ENCODE data around the gene SPTBN5.
"Not testable (repeated sequence)": the region's sequence is repeated elsewhere in the genome, so short reads cannot be mapped to it uniquely, and the experiment has no call there.

The SPTBN5 gene

DNA sequence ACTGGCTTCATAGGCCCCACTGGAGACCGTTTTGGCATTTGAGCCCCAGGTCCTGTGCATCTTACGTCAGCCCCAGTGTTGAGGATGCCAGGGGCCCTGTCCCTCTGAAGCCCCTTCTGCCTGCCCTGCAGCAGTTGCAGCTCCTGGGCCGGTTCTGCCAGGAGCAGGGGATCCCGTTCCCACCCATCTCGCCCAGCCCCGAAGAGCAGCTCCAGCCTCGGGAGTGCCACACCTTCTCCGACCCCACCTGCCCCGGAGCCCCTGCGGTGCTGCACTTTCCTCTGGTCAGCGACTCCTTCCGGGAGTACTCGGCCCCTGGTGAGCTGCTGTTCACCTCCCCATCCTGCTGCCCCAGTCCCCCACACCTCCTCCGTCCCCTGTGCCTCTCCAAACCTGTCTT lies 46.6 kb downstream of the SPTBN5 start:
- no peak for DNase-seq (ENCODE audit: low read depth)

DNA sequence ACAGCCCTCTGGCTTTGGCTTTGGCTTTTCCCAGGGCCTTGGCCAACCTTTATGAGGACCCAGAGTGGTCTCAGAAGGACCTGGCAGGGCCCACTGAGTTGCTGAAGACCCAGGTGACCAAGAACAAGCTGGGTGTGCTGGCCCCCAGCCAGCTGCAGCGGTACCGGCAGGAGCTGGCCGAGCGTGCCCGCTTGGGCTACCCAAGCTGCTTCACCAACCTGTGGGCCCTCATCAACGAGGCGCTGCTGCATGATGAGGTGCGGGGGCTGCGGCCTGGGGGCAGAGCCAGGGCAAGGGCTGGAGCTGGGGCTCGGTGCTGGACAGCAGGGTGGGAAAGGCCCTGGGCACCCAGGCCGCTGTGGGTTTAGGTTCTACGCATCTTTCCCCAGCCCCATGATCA lies 49.0 kb downstream of the SPTBN5 start:
- DNase-seq (ENCODE audit: low read depth) = no peak

DNA sequence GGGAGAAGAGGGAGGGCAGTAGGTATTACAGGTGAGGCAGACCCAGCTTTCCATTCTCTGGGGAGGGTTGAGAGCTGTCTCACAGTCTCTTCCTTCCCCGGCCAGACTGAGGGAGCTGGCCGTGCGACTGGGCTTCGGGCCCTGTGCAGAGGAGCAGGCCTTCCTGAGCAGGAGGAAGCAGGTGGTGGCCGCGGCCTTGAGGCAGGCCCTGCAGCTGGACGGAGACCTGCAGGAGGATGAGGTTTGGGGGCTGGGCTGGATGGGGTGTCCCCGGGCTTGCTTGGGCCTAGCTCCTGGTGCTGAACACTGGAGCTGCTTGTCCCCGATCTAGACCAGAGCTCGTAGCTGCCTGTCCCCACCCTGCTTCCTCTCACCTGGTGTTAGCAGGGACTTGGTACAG lies 50.3 kb downstream of the SPTBN5 start:
- DNase-seq (ENCODE audit: low read depth) = no peak

DNA sequence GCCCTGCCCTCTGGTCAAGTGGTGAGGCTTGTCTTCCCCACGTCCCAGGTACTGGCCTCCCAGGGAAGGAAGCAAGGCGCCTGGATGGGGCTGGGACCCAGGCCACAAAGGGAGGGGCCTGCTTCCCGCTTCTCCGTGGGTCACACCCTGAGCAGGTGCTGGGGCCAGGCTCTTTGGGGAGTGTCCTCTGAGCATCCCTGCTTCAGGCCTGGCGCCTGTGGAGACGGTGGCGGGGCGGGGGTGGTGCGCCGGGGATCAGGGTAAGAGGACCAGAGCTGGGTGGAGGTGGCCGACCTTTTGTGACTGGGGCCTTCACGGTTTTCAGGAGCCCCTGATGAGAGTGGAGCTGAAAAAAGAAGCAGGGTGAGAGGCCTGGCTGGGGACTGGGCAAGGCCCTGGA lies 51.6 kb downstream of the SPTBN5 start:
- DNase-seq (ENCODE audit: low read depth) = no peak

DNA sequence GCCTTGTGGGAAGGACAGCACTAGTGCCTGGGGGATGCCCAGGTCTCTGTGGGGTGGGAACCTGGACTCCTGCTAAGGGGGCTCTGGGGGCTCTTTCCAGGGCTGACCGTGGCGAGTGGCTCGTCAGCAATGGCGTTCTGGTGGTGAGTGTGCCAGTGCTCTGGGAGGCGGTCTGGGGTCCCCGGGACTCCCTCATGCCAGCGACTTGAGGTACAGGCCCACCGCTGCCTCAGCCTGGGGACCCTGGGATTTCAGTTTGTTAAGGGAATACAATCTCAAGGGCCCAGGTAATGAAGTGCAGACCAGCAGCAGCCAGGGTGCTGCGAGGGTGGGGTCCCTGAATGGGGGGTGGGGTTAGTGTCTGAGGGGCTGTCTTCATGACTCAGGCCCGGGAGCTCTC lies 52.7 kb downstream of the SPTBN5 start:
- no peak for DNase-seq (ENCODE audit: low read depth)

GRCh38 chr15:41840673-41841072 lies 53.2 kb downstream of the SPTBN5 start:
- DNase-seq (ENCODE audit: low read depth) = no peak

DNA sequence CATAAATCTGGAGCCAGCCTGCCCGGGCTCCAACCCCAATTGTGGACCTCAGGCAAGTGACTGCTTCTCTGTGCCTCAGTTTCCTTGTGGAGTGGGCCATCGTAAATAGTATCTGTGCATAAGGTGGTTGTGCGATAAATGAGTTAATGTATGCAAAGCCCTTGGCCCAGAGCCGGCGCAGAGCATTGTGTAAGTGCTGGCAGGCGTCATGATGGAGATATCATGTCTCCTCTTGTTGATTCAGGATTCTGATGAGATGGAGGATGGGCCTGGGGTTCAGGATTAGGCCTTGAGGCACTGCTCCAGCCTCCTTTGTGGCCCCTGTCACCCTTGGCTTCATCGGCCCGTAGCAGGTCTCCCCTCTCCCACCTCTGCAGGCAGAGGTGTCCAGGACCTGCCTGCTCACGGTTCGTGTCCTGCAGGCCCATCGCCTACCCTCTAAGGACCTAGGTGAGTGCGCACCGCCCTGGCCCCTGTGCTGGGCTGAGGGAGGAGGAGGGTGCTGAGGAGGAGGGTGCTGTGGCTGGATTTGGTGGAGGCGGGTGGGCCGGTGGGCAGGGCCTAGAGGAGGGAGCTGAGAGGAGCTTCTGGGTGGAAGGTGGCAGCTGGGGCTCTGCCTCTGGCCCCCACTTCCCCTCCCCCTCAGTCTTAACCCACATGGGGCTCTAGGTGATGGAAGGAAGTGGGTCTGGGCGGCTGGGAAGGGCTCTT lies 53.9 kb downstream of the SPTBN5 start:
- DNase-seq (ENCODE audit: low read depth) = no peak

- DNase-seq (ENCODE audit: low read depth) = no peak
Measured at GRCh38 chr15:41838400-41838897, 55.4 kb downstream of the SPTBN5 start, which contains the start of gene PLA2G4B. TSS of gene PLA2G4B (plus strand) at chr15:41838847. CDS start at chr15:41838914, 67 bp downstream.

GRCh38 chr15:41836713-41837454 lies 57.0 kb downstream of the SPTBN5 start:
- no peak for DNase-seq (ENCODE audit: low read depth)

DNA sequence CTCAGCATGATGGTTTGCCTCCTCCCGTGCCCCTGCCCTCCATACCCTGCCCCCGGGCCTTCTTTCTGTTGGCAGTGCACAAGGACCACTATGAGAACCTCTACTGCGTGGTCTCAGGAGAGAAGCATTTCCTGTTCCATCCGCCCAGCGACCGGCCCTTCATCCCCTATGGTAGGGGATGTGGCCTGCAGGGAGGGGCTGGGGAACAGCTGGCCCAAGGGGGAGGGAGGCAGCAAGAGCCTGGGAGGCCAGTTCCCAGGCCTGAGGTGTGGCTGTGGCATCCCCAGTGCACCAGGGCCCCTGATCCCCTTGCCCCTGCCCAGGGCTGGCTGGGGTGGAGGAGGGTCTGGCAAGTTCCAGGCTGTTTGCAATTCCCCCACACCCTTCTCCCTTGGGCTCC lies 57.8 kb downstream of the SPTBN5 start:
- DNase-seq (ENCODE audit: low read depth) = no peak

- DNase-seq (ENCODE audit: low read depth) = no peak
Measured at GRCh38 chr15:41834096-41834495, 59.8 kb downstream of the SPTBN5 start.

DNA sequence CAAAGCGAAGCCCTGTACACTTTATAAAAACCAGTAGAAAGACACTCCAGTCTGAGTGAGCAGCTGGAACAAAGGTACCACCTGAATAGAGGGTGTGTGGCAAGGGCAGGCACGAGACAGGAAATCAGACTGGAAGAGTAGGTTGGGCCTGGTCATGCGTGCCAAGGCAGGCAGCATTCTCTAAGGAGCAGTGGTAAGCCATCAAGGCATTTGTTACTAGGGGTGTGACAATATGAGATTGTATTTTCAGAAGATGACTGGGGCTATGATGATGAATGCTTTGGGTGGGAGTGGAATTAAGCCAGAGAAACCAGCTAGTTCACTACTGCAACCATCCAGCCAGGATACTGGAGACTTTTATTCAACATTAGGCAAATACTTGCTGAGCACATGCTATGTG lies 61.0 kb downstream of the SPTBN5 start:
- no peak for DNase-seq (ENCODE audit: low read depth)

GRCh38 chr15:41832208-41832607 lies 61.6 kb downstream of the SPTBN5 start:
- DNase-seq (ENCODE audit: low read depth) = no peak

GRCh38 chr15:41831291-41831690 lies 62.6 kb downstream of the SPTBN5 start:
- DNase-seq (ENCODE audit: low read depth) = not testable (repeated sequence)

- DNase-seq (ENCODE audit: low read depth) = no peak
Measured at GRCh38 chr15:41829959-41830646, 63.8 kb downstream of the SPTBN5 start.

DNA sequence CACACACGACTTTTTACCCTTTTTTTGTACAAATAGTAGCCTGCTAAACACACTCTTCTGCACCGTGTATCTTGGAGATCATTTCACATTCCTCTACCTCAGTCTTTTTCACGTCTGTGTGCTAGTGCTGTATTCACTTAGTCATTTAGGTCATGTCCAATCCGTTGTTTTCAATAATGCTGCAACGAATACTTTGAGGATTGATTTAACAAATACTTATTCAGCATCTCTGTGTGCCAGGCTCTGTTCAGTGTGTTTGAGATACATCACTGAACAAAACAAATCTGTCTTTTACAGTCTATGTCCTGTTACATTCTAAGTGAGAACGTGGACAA lies 65.1 kb downstream of the SPTBN5 start:
- DNase-seq (ENCODE audit: low read depth) = no peak

GRCh38 chr15:41827880-41828806 lies 65.7 kb downstream of the SPTBN5 start, which contains the start of gene JMJD7:
TSS of gene JMJD7 (plus strand) at chr15:41828092. CDS start at chr15:41828125, 33 bp downstream.
- DNase-seq (ENCODE audit: low read depth) = peak; percentile 69

DNA sequence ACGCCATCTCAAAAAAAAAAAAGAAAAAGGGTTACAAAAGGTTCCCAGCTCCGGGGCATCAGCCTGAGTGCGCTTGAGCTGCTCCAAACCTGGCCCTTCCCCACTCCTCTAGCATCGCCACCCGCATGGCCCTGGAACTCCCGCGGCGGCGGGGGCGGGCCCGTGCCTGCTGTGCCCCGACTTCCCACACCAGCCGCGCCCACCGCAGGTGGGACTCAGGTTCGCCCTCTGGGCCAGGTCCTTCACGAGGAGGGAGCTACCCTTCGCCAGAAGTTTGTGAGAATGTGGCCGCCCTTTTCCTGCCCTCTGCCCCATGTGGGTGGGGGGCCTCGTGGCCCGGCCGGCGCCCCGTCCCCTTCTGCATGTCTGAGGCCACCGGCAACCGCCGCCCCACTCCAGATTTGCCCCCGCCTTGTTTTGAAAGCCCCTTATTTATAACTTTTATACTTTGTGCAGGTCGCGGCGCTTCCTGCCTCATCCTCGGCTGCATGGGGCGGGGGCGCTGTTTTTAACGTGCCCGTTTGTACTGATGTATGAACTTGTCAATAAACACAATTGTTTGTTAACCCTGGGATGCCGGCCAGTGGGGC lies 66.5 kb downstream of the SPTBN5 start:
- DNase-seq (ENCODE audit: low read depth) = no peak

- no peak for DNase-seq (ENCODE audit: low read depth)
Measured at GRCh38 chr15:41825572-41826535, 68.0 kb downstream of the SPTBN5 start.

DNA sequence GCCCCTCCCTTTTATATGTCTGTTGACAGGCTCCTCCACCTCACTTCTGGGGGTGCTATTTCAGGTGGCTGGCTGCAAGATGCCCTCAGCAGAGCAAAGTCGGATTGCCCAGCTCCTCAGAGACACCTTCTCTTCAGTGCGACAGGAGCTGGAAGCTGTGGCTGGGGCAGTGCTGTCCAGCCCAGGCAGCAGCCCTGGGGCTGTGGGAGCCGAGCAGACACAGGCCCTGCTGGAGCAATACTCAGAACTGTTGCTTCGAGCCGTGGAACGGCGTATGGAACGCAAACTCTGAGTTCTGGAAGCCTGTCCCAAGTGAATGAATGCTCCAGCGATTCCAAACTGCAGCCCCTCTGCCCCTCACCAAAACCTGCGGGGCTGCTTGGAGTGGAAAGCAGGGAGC lies 68.7 kb downstream of the SPTBN5 start:
- no peak for DNase-seq (ENCODE audit: low read depth)
